ENCODE results near the gene RHO.
"Not testable (repeated sequence)": the region's sequence is repeated elsewhere in the genome, so short reads cannot be mapped to it uniquely, and the experiment has no call there.

- TF ChIP-seq POLR2A, CTCF, EP300, POLR2AphosphoS5 (IDR thresholded peaks at IDR 0.05): not testable (repeated sequence)
Measured at GRCh38 chr3:129499604-129500333, 28.7 kb upstream of the RHO start.
